HepG2 (cell line): ENCODE measurements around the gene INTS1. TPM values are rescaled to one million over a fixed set of nuclear protein-coding genes. Genes with fewer than 3 reads are reported as not detected.

Experiments used
- AHR ChIP-seq: IDR thresholded peaks from 2 replicates; pipeline ENCODE4 v1.6.1; 2018; ENCODE audit warnings: missing genetic modification reagents, missing compliant biosample characterization
- ATAD3A ChIP-seq: sonication (generic); formaldehyde crosslinking; IDR thresholded peaks from 2 replicates; pipeline ENCODE4 v1.4.0; 2020; ENCODE audit warnings: missing genetic modification reagents
- BCL6 ChIP-seq: IDR thresholded peaks from 2 replicates; pipeline ENCODE4 v1.6.1; 2016; ENCODE audit warnings: missing genetic modification reagents, missing compliant biosample characterization
- CCAR2 ChIP-seq: fragments of 200-400 bp; formaldehyde crosslinking; optimal IDR thresholded peaks from 2 replicates; pipeline ENCODE3; 2018; ENCODE audit warnings: low read depth, mild to moderate bottlenecking, low read length, moderate library complexity
- CEBPZ ChIP-seq: IDR thresholded peaks from 2 replicates; pipeline ENCODE4 v1.6.1; 2012; ENCODE audit warnings: low read length, improper control_type of control experiment
- ELF1 ChIP-seq: sonication (generic); formaldehyde crosslinking; IDR thresholded peaks from 2 replicates; pipeline ENCODE4 v1.4.0; 2020; ENCODE audit warnings: missing genetic modification reagents
- ESRRA ChIP-seq: sonication (generic); formaldehyde crosslinking; IDR thresholded peaks from 2 replicates; pipeline ENCODE4 v1.5.1; 2020; ENCODE audit warnings: mild to moderate bottlenecking, low read depth, missing genetic modification reagents
- GZF1 ChIP-seq: sonication (generic); formaldehyde crosslinking; IDR thresholded peaks from 2 replicates; pipeline ENCODE4 v1.5.1; 2020; ENCODE audit warnings: mild to moderate bottlenecking, missing genetic modification reagents
- HMGXB4 ChIP-seq, 2 experiments: sonication (generic) in 1 of 2; formaldehyde crosslinking in 1 of 2; IDR thresholded peaks; 2 replicates each; pipeline versions ENCODE4 v1.4.0 to v1.6.1; 2018 to 2020; ENCODE audit warnings: missing genetic modification reagents in 2 of 2, borderline replicate concordance in 1 of 2, low read depth in 1 of 2, mild to moderate bottlenecking in 1 of 2, missing biosample characterization in 1 of 2
- HNRNPL ChIP-seq: fragments of 200-400 bp; formaldehyde crosslinking; IDR thresholded peaks from 2 replicates; pipeline ENCODE4 v1.6.1; 2017; ENCODE audit warnings: mild to moderate bottlenecking, low read depth, low read length
- KDM3A ChIP-seq: IDR thresholded peaks from 2 replicates; pipeline ENCODE4 v1.6.1; 2018; ENCODE audit warnings: low read depth, missing compliant biosample characterization
- MED8 ChIP-seq: sonication (generic); formaldehyde crosslinking; IDR thresholded peaks from 2 replicates; pipeline ENCODE4 v1.8.1; 2023; ENCODE audit warnings: mild to moderate bottlenecking, missing genetic modification reagents; ENCODE audit not compliant: insufficient replicate concordance
- PCBP1 ChIP-seq: fragments of 200-400 bp; formaldehyde crosslinking; IDR thresholded peaks from 2 replicates; pipeline ENCODE4 v1.6.1; 2017; ENCODE audit warnings: mild to moderate bottlenecking, low read depth, low read length, borderline replicate concordance
- RXRA ChIP-seq: sonication (generic); formaldehyde crosslinking; IDR thresholded peaks from 2 replicates; pipeline ENCODE4 v1.5.1; 2020; ENCODE audit warnings: missing genetic modification reagents
- THYN1 ChIP-seq: sonication (generic); formaldehyde crosslinking; IDR thresholded peaks from 2 replicates; pipeline ENCODE4 v1.8.1; 2023; ENCODE audit warnings: low read depth, mild to moderate bottlenecking, moderate library complexity, missing genetic modification reagents, borderline replicate concordance
- ZKSCAN1 ChIP-seq: fragments of 150-350 bp; IDR thresholded peaks from 2 replicates; pipeline ENCODE4 v1.6.1; 2014; ENCODE audit warnings: low read length
- ZNF335 ChIP-seq: sonication (generic); formaldehyde crosslinking; IDR thresholded peaks from 2 replicates; pipeline ENCODE4 v1.4.0; 2020; ENCODE audit warnings: missing genetic modification reagents
- ZNF414 ChIP-seq: sonication (generic); formaldehyde crosslinking; IDR thresholded peaks from 2 replicates; pipeline ENCODE4 v1.5.0; 2020; ENCODE audit warnings: missing genetic modification reagents
- ZNF574 ChIP-seq: sonication (generic); formaldehyde crosslinking; IDR thresholded peaks from 2 replicates; pipeline ENCODE4 v1.4.0; 2020; ENCODE audit warnings: missing genetic modification reagents
- ZNF780A ChIP-seq: sonication (generic); formaldehyde crosslinking; IDR thresholded peaks from 2 replicates; pipeline ENCODE4 v1.8.0; 2022; ENCODE audit warnings: mild to moderate bottlenecking, missing genetic modification reagents, moderate library complexity
- polyA plus RNA-seq, 8 experiments: library from polyadenylated mRNA; depleted of rRNA in 3 of 8; stranded (reverse) in 7 of 8; unstranded in 1 of 8; fragments of >200 nt; fragmentation: Illumina TruSeq in 4 of 8; extraction: Trizol in 4 of 8; gene quantifications; 2 replicates each; pipeline versions ENCODE4 v1.2.1 to v1.2.3, GENCODE V29; 2011 to 2016; ENCODE audit warnings: low read depth in 4 of 8, missing spikeins in 1 of 8, mixed read lengths in 1 of 8; ENCODE audit not compliant: insufficient read depth in 1 of 8
- total RNA-seq, 5 experiments: library from RNA; depleted of rRNA; stranded (reverse); fragments of >200 nt; fragmentation: Illumina TruSeq; extraction: Trizol; gene quantifications; 2 replicates each; pipeline ENCODE4 v1.2.3, GENCODE V29; 2016; ENCODE audit warnings: low read depth in 1 of 5

Gene INTS1
- total and polyA plus RNA-seq, 2 of the 13 experiments (the other 11 are each of a cell fraction or from before 2014, with no cell fraction given) = 13.7 to 29.0 TPM

GRCh38 chr7:1466524-1467271, 37.5 kb downstream of the INTS1 start (continued):
- TF ChIP-seq CEBPZ (no peak), ZNF414 (no peak), PCBP1 (no peak), ESRRA (CRISPR knock-in tag) (0 out of 2 replicates have a peak, but pooled peaks have one; percentile 59), BCL6 (CRISPR knock-in tag) (no peak), HNRNPL (peak; percentile 72; the same call in 1 of the 2 replicates), ATAD3A (CRISPR knock-in tag) (no peak), ZNF574 (peak; percentile 61), AHR (no peak), KDM3A (CRISPR knock-in tag) (0 out of 2 replicates have a peak, but pooled peaks have one; percentile 26), GZF1 (CRISPR knock-in tag) (no peak), ELF1 (CRISPR knock-in tag) (no peak), THYN1 (CRISPR knock-in tag) (no peak), ZNF780A (CRISPR knock-in tag) (no peak), MED8 (CRISPR knock-in tag) (no peak), ZKSCAN1 (no peak), CCAR2 (no peak), HMGXB4 (CRISPR knock-in tag; IDR thresholded peaks at IDR 0.05; ENCODE audit: borderline replicate concordance in 1 of 2, low read depth in 1 of 2) (peak; percentile 49 to 58; a peak in 3 of 4 replicates), ZNF335 (CRISPR knock-in tag) (0 out of 2 replicates have a peak, but pooled peaks have one; percentile 51), RXRA (CRISPR knock-in tag) (peak; percentile 74)
